Ishikawa (cell line): Measurements from ENCODE around the gene ALOX5.

Source experiments
- CEBPB ChIP-seq: IDR thresholded peaks from 2 replicates; pipeline ENCODE4 v1.6.1; 2012
- CREB1 ChIP-seq: IDR thresholded peaks from 2 replicates; pipeline ENCODE4 v1.6.1; 2012; ENCODE audit warnings: low read depth
- EGR1 ChIP-seq: IDR thresholded peaks from 2 replicates; pipeline ENCODE4 v1.6.1; 2012
- EP300 ChIP-seq: IDR thresholded peaks from 2 replicates; pipeline ENCODE4 v1.6.1; 2012; ENCODE audit warnings: borderline replicate concordance
- FOXM1 ChIP-seq: IDR thresholded peaks from 2 replicates; pipeline ENCODE4 v1.6.1; 2012; ENCODE audit warnings: low read depth, borderline replicate concordance
- NFIC ChIP-seq: IDR thresholded peaks from 2 replicates; pipeline ENCODE4 v1.6.1; 2012
- RAD21 ChIP-seq: IDR thresholded peaks from 2 replicates; pipeline ENCODE4 v1.6.1; 2012; ENCODE audit warnings: low read depth
- TAF1 ChIP-seq: IDR thresholded peaks from 2 replicates; pipeline ENCODE4 v1.6.1; 2012; ENCODE audit warnings: low read depth, mild to moderate bottlenecking
- TCF12 ChIP-seq: IDR thresholded peaks from 2 replicates; pipeline ENCODE4 v1.6.1; 2012; ENCODE audit warnings: low read depth
- TEAD4 ChIP-seq: IDR thresholded peaks from 2 replicates; pipeline ENCODE4 v1.6.1; 2012
- YY1 ChIP-seq: IDR thresholded peaks from 2 replicates; pipeline ENCODE4 v1.6.1; 2012; ENCODE audit warnings: low read depth
- ZBTB7A ChIP-seq: IDR thresholded peaks from 2 replicates; pipeline ENCODE4 v1.6.1; 2012; ENCODE audit warnings: low read depth
- TF ChIP-seq, protein P1 (sequence below): IDR thresholded peaks from 2 replicates; pipeline ENCODE4 v1.6.1; 2012
- TF ChIP-seq, protein P2 (sequence below): IDR thresholded peaks from 2 replicates; pipeline ENCODE4 v1.6.1; 2012
- TF ChIP-seq, protein P3 (sequence below): IDR thresholded peaks from 2 replicates; pipeline ENCODE4 v1.6.1; 2012; ENCODE audit warnings: low read depth, mild to moderate bottlenecking

ALOX5 gene

DNA sequence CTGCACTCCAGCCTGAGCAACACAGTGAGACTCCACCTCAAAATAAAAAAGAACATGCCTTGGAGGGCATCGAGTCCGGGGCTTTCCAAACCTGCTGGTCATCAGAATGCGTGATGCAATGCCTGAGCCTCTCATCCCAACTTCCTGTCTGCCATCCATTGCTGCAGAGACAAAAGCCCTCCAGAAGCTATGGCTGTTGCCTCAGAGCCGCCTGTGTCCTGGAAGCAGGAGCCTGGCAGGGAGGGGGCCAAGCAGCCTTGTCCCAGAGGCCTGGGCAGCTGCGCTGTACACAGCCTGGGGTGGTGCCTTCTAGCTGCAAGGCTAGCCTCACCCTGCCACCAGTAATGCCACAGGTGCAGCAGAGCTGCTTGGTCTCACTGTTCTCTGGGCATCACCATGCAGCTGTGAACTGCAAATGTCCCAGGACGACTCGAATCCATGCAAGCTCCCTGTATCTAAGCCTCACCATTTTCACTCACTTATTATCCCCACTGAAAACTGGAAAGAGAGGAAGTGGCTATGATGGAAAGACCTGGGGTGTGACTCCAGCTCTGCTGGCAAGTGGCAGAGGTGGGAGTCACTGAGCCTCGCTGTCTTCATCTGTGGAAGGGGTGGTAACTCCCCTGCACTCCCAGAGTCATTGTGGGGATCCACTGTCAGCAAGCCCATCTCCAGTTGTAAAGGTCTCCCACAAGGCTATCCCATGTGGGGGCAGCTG, 7.0 kb downstream of the ALOX5 start:
- no peak for TF ChIP-seq YY1
- no peak for TF ChIP-seq FOXM1
- TF ChIP-seq CREB1 = no peak
- no peak for TF ChIP-seq TAF1
- TF ChIP-seq NFIC = no peak
- TF ChIP-seq RAD21 = no peak
- no peak for TF ChIP-seq CEBPB
- TF ChIP-seq ZBTB7A = no peak
- no peak for TF ChIP-seq EGR1
- TF ChIP-seq, protein P1, sequence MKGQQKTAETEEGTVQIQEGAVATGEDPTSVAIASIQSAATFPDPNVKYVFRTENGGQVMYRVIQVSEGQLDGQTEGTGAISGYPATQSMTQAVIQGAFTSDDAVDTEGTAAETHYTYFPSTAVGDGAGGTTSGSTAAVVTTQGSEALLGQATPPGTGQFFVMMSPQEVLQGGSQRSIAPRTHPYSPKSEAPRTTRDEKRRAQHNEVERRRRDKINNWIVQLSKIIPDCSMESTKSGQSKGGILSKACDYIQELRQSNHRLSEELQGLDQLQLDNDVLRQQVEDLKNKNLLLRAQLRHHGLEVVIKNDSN = no peak
- TF ChIP-seq TCF12 = no peak
- TF ChIP-seq, protein P2, sequence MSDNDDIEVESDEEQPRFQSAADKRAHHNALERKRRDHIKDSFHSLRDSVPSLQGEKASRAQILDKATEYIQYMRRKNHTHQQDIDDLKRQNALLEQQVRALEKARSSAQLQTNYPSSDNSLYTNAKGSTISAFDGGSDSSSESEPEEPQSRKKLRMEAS = no peak
- no peak for TF ChIP-seq TEAD4
- no peak for TF ChIP-seq EP300
- TF ChIP-seq, protein P3, sequence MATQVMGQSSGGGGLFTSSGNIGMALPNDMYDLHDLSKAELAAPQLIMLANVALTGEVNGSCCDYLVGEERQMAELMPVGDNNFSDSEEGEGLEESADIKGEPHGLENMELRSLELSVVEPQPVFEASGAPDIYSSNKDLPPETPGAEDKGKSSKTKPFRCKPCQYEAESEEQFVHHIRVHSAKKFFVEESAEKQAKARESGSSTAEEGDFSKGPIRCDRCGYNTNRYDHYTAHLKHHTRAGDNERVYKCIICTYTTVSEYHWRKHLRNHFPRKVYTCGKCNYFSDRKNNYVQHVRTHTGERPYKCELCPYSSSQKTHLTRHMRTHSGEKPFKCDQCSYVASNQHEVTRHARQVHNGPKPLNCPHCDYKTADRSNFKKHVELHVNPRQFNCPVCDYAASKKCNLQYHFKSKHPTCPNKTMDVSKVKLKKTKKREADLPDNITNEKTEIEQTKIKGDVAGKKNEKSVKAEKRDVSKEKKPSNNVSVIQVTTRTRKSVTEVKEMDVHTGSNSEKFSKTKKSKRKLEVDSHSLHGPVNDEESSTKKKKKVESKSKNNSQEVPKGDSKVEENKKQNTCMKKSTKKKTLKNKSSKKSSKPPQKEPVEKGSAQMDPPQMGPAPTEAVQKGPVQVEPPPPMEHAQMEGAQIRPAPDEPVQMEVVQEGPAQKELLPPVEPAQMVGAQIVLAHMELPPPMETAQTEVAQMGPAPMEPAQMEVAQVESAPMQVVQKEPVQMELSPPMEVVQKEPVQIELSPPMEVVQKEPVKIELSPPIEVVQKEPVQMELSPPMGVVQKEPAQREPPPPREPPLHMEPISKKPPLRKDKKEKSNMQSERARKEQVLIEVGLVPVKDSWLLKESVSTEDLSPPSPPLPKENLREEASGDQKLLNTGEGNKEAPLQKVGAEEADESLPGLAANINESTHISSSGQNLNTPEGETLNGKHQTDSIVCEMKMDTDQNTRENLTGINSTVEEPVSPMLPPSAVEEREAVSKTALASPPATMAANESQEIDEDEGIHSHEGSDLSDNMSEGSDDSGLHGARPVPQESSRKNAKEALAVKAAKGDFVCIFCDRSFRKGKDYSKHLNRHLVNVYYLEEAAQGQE = no peak

DNA sequence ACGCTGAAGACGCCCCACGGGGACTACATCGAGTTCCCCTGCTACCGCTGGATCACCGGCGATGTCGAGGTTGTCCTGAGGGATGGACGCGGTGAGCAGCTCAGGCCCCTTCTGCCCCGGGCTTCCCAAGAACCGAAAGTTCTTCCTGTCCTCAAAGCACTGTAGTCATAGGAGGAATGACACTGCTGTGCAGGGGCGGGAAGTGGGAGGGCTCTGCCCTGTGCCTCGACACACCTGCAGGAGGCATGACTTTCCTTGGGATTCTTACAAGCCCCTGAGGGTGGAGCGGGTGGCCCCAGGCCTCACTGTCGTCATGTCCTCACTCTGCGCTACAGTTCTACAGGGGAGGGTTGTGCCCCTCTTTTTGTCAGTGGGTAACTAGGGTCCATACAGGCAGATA, 8.6 kb downstream of the ALOX5 start:
- TF ChIP-seq TAF1 = no peak
- TF ChIP-seq YY1 = no peak
- TF ChIP-seq EP300 = no peak
- no peak for TF ChIP-seq NFIC
- TF ChIP-seq CEBPB = no peak
- TF ChIP-seq, protein P1 = no peak
- TF ChIP-seq CREB1 = no peak
- no peak for TF ChIP-seq ZBTB7A
- TF ChIP-seq, protein P2 = no peak
- no peak for TF ChIP-seq TEAD4
- TF ChIP-seq RAD21 = no peak
- no peak for TF ChIP-seq EGR1
- TF ChIP-seq, protein P3 = no peak
- no peak for TF ChIP-seq FOXM1

DNA sequence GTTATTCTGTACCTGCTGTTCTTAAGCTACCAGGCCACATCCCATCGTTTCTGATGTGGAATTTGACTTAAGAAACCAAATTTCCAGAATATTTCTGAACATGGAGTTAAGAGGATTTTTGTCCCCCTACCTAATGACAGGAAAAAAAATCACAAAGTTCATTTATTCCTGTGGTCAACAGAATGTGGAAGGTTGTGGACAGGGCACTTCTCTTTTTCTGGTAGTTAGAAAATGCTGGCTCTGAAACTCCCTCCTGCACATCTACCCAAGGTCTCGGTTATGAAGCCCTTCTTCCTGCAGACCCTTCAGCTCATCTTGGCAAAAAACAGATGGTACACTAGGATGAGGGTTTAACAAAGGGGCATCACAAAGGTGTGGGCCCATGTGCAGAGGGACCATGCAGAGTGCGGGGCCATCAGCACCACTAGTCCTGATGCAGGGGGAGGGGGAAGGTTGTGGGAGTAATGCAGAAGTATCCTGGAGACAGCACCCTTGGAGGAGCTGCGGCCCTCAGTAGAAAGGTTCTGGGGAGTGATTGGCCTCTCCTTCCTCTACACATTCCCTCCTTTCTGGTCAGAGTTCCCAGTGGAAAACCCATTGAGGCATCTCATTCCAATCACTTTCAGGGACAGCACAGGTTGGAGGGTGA, 9.8 kb downstream of the ALOX5 start:
- TF ChIP-seq CEBPB = no peak
- no peak for TF ChIP-seq TAF1
- no peak for TF ChIP-seq RAD21
- no peak for TF ChIP-seq YY1
- TF ChIP-seq, protein P2 = no peak
- TF ChIP-seq TCF12 = no peak
- TF ChIP-seq, protein P3 = no peak
- TF ChIP-seq TEAD4 = no peak
- TF ChIP-seq NFIC = no peak
- TF ChIP-seq ZBTB7A = no peak
- no peak for TF ChIP-seq EGR1

DNA sequence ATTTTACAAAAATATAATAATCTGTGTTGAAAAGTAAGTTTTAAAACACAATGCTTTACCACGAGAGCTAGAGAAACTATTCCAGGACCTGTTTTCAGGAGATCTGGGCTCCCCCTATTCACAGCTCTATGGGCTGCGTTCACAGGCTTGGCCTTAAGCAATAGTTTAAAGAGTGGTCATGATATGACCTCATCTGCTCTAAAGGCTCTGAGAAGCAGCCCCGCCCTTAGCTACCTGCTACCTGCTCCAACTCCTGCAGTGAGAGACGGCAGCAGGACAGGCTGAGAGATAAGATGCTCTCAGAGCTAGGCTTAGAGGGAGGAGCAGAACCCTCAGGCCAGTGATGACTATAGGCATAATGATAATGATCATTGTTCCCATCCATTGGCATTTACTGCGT, 12.6 kb downstream of the ALOX5 start:
- TF ChIP-seq NFIC = no peak
- TF ChIP-seq EP300 = no peak
